GM21717 (cell line): ENCODE data around the gene NUP210L.

Experiments
- ATAC-seq: cut with Tn5 transposase; IDR thresholded peaks from one replicate; pipeline ENCODE4 v1.9.1; 2021; ENCODE audit warnings: mild to moderate bottlenecking, moderate library complexity; ENCODE audit not compliant: unreplicated experiment

NUP210L gene

DNA sequence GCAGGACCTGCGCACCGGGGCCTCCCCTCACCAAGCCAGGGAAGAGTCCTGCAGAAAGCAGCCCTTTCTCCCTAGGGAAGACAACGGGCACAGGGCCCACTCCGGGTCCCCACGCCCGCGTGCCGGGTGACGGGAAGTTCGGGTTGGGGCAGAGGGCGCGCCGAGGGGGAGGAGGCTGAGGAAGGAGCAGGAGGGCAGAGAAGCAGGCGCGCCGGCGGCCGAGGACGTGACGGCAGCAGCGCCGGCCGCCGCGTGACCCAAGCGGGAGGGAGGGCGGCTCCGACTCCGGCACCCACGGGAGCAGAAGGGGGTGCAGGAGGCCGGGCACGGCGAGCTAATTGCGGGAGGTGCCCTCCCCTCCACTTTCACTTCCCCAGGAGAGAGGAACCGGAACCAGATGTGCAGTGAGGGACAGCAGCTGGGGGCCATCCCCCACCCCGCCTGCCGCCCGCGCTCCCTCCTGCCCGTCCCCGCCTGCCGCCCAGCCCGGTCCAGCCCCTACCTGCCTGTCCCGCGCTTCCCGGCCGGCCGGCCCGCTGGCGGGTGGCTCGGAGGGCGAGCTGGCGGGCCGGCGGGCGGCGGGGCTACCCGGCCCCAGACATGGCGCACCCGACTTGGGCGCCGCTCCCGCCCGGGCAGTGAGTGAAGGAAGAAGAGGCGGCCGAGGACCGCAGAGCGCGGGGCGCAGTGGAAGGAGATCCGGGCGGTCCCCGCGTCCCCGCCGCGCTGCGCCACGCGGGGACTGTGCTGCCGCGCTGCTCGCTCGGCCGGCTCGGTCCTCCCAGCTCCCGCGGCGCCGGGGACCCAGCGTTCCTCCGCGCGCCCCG is 208.9 kb downstream of the NUP210L start:
- ATAC-seq, result peak; percentile 58

DNA sequence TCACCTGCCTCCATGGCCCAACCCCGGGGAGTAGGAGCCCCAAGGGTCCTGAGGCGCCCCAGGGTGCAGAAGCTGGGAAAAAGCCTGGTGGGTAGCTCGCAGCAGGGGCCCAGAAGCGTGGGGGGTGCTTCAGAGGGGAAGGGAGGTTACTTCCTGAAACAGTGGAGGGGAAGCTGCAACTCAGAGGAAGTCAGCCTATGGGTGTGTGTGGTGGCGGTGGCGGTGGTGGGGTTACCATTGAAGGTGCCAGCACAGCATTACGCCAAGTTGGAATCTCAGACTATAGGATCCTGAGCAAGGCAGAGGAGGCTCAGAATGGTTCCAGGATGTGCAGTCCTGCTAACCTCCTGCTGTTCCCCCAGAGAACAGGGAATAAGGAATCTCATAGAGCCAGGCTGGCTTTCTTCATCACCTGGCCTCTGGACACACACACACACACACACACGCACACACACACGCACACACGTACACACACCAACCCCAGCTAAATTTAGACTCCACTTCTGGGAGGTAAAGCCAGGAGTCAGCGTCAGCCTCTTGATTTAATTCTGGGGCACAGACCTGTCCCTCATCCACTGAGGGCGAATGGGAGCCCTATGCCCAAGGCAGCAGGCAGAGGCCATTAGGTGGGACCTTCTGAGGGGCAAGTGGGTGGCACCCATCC is 209.6 kb downstream of the NUP210L start:
- ATAC-seq, result no peak

DNA sequence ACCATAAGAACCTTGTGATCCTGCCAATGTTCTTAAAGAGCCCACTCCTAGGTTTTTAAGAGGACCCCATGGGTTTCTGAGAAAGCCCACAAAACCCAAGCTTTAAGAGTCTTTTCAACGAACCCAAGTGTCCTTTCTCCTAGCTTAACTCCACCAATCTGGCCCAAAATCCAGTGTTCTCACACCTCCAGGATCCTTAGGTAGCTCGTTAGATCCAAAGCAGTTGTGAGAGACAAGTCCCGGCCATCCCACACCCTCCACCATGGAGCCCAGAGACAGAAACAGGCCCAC is 210.1 kb downstream of the NUP210L start:
- no peak for ATAC-seq

DNA sequence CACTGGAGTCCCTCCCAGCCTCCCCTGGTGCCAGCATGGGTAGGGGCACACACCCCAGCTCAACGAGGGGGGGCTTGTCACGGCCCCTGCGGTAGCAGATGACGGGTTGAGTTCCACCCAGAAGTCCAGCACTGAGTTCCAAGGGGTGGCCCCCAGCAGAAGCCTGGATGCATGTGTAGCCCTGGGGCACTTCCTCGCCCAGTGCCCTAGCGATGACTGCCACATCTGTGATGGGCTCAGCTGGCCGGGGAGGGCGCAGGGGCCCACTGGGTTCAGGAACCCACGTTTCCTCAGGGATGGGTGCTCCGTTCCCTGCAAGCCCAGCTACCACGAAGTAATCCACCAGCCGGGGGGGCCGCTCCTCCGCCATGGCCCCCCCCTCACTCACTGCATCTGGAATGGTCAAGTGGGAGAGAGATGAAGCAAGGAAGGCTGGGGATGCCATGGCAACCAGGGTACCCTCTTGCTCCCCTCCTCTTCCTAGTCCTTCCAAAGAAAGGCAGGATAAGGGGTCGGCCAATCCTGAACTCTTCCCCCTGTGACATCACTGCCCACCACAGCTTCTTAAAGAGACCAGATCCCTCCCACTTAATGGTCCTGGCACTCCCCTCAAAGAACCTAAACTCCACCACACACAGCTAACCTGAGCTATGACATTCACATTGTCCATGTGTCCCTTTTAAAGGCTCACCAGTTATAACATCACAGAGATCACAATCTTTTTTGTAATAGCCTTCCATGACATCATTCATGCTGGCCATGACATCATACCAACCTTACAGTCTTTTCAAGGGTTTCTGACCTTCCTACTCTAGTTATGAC is 210.7 kb downstream of the NUP210L start:
- ATAC-seq, result no peak

DNA sequence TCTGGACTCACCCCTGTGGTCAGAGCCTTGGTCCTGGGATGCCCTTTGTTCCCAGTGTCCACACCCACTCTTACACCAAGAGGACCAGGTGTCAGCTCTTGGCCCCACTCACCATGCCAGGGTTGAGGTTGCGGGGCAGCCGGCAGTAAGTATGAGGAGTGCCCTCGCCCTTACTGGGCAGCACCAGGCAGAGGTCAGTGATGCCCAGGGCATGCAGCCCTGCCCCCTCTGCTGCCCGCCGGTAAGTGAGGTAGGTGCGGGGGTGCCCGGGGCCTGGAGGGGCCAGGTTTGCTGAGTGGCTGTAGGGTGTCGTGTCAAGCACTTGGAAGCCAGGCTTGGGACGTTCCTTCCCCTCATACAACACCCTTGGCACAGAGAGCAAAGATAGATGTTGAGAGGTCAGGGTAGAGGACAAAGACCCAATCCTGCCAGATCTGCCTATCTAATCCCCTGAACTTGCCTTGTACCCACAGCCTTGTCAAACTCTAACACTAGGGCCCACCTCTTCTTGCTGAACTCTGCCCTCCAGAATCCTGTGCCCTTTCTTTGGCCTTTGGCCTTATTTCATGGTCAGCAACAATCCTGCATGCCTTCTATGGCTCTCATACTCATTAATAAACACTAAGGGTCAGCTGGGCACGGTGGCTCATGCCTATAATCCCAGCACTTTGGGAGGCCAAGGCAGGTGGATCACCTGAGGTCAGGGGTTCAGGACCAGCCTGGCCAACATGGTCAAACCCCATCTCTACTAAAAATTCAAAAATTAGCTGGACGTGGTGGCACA is 211.9 kb downstream of the NUP210L start:
- no peak for ATAC-seq
